Measurements from ENCODE around the gene PINK1. TPM values are rescaled to one million over a fixed set of nuclear protein-coding genes. Genes with fewer than 3 reads are reported as not detected.

Gene PINK1
- total and polyA plus RNA-seq, 2 of the 13 experiments (the other 11 are each of a cell fraction or from before 2014, with no cell fraction given) = 15.3 to 16.1 TPM

DNA sequence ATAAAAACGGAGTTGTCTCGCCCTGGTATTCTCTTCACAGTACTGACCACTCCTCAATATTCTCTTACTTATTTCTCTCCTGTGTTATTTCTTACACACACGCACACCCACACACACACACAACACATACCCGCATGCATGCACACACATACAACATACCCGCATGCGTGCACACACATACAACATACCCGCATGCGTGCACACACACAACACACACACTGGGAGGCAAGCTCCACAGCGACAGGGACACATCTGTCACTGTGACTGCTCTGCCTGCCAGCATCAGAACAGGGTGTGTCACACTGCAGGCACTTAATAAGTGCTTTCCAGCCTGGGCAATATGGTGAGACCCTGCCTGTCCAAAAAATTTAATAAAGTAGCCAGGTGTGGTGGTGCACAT, 48.7 kb downstream of the PINK1 start:
- Histone ChIP-seq H3K27me3 (ENCODE audit: control insufficient read depth in 1 of 2, insufficient read depth in 2 of 2, low read length in 2 of 2) (peaks cover 2 to 49% of the 10 kb centered on the region in 2 experiments; a peak in 4 of 5 replicates), H3K36me3 (replicated peaks in 1 of 2; ENCODE audit: control insufficient read depth in 1 of 2, insufficient read depth in 2 of 2, low read length in 2 of 2) (no peaks in the 10 kb centered on the region), H4K20me1 (ENCODE audit: insufficient read depth, low read length) (no peaks in the 10 kb centered on the region), H3K27ac (ENCODE audit: extremely low read length, insufficient read depth, low read length) (no peak overlapping the region), H3K4me2 (ENCODE audit: low read depth, low read length) (no peak overlapping the region), H3K9me3 (ENCODE audit: low read length) (no peaks in the 10 kb centered on the region), H3K4me1 (ENCODE audit: insufficient read depth, low read length) (peaks cover 30% of the 10 kb centered on the region), H3K4me3 (replicated peaks in 1 of 3; ENCODE audit: insufficient read depth in 1 of 3, low read depth in 2 of 3, low read length in 3 of 3) (no peak overlapping the region), H2AFZ (ENCODE audit: low read length) (no peak overlapping the region), H3K9ac (ENCODE audit: insufficient read depth, low read depth, low read length) (no peak overlapping the region), H3K79me2 (ENCODE audit: insufficient read depth, low read length) (no peaks in the 10 kb centered on the region)
- DNase-seq (ENCODE audit: low spot score) (no peak), FAIRE-seq (no peak), ATAC-seq (no peak)
- intact Hi-C loops (cut with micrococcal nuclease; ENCODE audit: unreplicated experiment) (no loop called here), in situ Hi-C loops (cut with HindIII; ENCODE audit: extremely low pct_ligation_motif_present, low pct_unique_long_range_greater_than_20kb) (no loop called here)
- 52% methylated on average over 9 of the region's 9 CpGs for WGBS (ENCODE audit: low lambda C conversion rate)
- ChIA-PET POLR2A (no interaction called here), CTCF (ENCODE audit: low intra/inter-chr PET ratio, low total read pairs) (no interaction called here)
- BruUV-seq (replicated peaks) = no TSS peak
- TF ChIP-seq, protein P1, sequence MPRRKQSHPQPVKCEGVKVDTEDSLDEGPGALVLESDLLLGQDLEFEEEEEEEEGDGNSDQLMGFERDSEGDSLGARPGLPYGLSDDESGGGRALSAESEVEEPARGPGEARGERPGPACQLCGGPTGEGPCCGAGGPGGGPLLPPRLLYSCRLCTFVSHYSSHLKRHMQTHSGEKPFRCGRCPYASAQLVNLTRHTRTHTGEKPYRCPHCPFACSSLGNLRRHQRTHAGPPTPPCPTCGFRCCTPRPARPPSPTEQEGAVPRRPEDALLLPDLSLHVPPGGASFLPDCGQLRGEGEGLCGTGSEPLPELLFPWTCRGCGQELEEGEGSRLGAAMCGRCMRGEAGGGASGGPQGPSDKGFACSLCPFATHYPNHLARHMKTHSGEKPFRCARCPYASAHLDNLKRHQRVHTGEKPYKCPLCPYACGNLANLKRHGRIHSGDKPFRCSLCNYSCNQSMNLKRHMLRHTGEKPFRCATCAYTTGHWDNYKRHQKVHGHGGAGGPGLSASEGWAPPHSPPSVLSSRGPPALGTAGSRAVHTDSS (CRISPR knock-in tag; conservative IDR thresholded peaks at IDR 0.05) = no peak
- TF ChIP-seq MAZ (IDR thresholded peaks at IDR 0.05; ENCODE audit: borderline replicate concordance, low read depth, low read length) = no peak
- TF ChIP-seq MAZ (CRISPR knock-in tag; IDR thresholded peaks at IDR 0.05; ENCODE audit: low read depth) = no peak
- no peak for TF ChIP-seq ZNF225 (CRISPR knock-in tag; IDR thresholded peaks at IDR 0.05)
- TF ChIP-seq ZFAT (CRISPR knock-in tag; conservative IDR thresholded peaks at IDR 0.05) = no peak
- TF ChIP-seq, protein P2, sequence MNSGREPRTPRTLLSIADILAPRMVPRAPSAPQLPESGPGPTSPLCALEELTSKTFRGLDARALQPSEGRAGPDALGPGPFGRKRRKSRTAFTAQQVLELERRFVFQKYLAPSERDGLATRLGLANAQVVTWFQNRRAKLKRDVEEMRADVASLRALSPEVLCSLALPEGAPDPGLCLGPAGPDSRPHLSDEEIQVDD (CRISPR knock-in tag; IDR thresholded peaks at IDR 0.05; ENCODE audit: borderline replicate concordance) = no peak
- TF ChIP-seq, protein P3, sequence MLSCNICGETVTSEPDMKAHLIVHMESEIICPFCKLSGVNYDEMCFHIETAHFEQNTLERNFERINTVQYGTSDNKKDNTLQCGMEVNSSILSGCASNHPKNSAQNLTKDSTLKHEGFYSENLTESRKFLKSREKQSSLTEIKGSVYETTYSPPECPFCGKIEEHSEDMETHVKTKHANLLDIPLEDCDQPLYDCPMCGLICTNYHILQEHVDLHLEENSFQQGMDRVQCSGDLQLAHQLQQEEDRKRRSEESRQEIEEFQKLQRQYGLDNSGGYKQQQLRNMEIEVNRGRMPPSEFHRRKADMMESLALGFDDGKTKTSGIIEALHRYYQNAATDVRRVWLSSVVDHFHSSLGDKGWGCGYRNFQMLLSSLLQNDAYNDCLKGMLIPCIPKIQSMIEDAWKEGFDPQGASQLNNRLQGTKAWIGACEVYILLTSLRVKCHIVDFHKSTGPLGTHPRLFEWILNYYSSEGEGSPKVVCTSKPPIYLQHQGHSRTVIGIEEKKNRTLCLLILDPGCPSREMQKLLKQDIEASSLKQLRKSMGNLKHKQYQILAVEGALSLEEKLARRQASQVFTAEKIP (CRISPR knock-in tag; IDR thresholded peaks at IDR 0.05; ENCODE audit: borderline replicate concordance) = no peak
- TF ChIP-seq SOX6 (IDR thresholded peaks at IDR 0.05) = no peak
- TF ChIP-seq SOX6 (CRISPR knock-in tag; IDR thresholded peaks at IDR 0.05) = no peak
- TF ChIP-seq MYNN (CRISPR knock-in tag; IDR thresholded peaks at IDR 0.05; ENCODE audit: low read depth) = no peak
- no peak for TF ChIP-seq KDM2A (CRISPR knock-in tag; IDR thresholded peaks at IDR 0.05; ENCODE audit: borderline replicate concordance, low read depth)
- no peak for TF ChIP-seq ZNF205 (CRISPR knock-in tag; IDR thresholded peaks at IDR 0.05)
- TF ChIP-seq RBAK (CRISPR knock-in tag; IDR thresholded peaks at IDR 0.05) = no peak
- TF ChIP-seq GABPB1 (CRISPR knock-in tag; IDR thresholded peaks at IDR 0.05) = no peak
- TF ChIP-seq, protein P4, sequence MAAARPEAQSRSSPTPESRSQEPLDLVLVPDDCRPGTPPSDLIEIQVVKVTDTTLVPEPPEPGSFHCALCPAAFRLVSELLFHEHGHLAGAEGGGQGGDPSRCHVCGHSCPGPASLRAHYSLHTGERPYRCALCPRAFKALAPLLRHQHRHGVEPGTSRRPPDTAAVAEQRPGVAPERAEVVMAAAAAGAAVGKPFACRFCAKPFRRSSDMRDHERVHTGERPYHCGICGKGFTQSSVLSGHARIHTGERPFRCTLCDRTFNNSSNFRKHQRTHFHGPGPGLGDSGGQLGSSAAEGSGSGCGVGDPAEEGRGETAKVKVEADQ (CRISPR knock-in tag; IDR thresholded peaks at IDR 0.05; ENCODE audit: borderline replicate concordance) = no peak
- TF ChIP-seq ZNF296 (CRISPR knock-in tag; conservative IDR thresholded peaks at IDR 0.05) = no peak
- TF ChIP-seq ZNF230 (CRISPR knock-in tag; IDR thresholded peaks at IDR 0.05) = no peak
- no peak for TF ChIP-seq HOXA3 (CRISPR knock-in tag; IDR thresholded peaks at IDR 0.05)
- no peak for TF ChIP-seq MAFK (conservative IDR thresholded peaks at IDR 0.05 in 1 of 2, IDR thresholded peaks at IDR 0.05 in 1 of 2; ENCODE audit: low read length in 2 of 2)
- TF ChIP-seq NAIF1 (CRISPR knock-in tag; IDR thresholded peaks at IDR 0.05; ENCODE audit: borderline replicate concordance) = no peak

Measured in HepG2 (cell line).